AG10803 (cell line): Measurements from ENCODE around the gene NUDT22.
A peak's percentile ranks its signal among the peaks of the same experiment; 100 is the strongest.

ENCODE experiments used
- DNase-seq: peaks from one replicate; pipeline ENCODE4 v3.0.0; 2010; ENCODE audit warnings: low read depth
- H3K4me3 ChIP-seq: 2 replicates; pipeline ENCODE4 v1.5.1; 2011; ENCODE audit warnings: mild to moderate bottlenecking, low read length, control low read depth
- TF ChIP-seq, protein P1 (sequence below): conservative IDR thresholded peaks from 2 replicates; pipeline ENCODE4 v1.5.1; 2011; ENCODE audit warnings: mild to moderate bottlenecking, low read length, control low read depth, inconsistent platforms

Gene NUDT22

GRCh38 chr11:64239662-64240434, 13.8 kb downstream of the NUDT22 start:
- peak overlapping the region; percentile 79 for H3K4me3 ChIP-seq
- no peak for DNase-seq
- TF ChIP-seq, protein P1, sequence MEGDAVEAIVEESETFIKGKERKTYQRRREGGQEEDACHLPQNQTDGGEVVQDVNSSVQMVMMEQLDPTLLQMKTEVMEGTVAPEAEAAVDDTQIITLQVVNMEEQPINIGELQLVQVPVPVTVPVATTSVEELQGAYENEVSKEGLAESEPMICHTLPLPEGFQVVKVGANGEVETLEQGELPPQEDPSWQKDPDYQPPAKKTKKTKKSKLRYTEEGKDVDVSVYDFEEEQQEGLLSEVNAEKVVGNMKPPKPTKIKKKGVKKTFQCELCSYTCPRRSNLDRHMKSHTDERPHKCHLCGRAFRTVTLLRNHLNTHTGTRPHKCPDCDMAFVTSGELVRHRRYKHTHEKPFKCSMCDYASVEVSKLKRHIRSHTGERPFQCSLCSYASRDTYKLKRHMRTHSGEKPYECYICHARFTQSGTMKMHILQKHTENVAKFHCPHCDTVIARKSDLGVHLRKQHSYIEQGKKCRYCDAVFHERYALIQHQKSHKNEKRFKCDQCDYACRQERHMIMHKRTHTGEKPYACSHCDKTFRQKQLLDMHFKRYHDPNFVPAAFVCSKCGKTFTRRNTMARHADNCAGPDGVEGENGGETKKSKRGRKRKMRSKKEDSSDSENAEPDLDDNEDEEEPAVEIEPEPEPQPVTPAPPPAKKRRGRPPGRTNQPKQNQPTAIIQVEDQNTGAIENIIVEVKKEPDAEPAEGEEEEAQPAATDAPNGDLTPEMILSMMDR: no peak

- TF ChIP-seq, protein P1: no peak
- peak; percentile 96 for DNase-seq
- peak within 1 kb of the TSS; percentile 82 for H3K4me3 ChIP-seq
These were observed 14.6 kb downstream of the NUDT22 start, which contains the start of gene FKBP2 for GRCh38 chr11:64240435-64241240. TSS of gene FKBP2 (plus strand) at chr11:64241095. CDS start at chr11:64242388, 1,293 bp downstream.

DNA sequence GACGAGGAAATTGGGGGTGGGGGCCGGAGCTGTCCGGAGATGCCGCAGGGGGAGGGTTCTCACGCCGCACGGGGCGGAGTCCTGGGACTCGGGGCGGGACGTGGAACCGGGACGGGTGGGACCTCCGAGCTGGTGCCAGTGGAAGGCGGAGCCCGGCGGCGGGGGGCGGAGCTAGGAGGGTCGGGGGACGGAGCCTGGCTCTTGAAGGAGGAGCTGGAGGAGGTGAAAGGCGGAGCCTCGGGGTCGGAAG, 15.1 kb downstream of the NUDT22 start:
- TF ChIP-seq, protein P1: no peak
- DNase-seq: peak; percentile 99
- peak overlapping the region; percentile 74 for H3K4me3 ChIP-seq

GRCh38 chr11:64241491-64242374, 15.7 kb downstream of the NUDT22 start:
- peak overlapping the region; percentile 82 for H3K4me3 ChIP-seq
- TF ChIP-seq, protein P1: no peak
- DNase-seq: no peak

- DNase-seq: no peak
- TF ChIP-seq, protein P1: no peak
- H3K4me3 ChIP-seq: peak overlapping the region; percentile 17; the same call in 1 of the 2 replicates
These were observed 17.3 kb downstream of the NUDT22 start for GRCh38 chr11:64243236-64243854.

DNA sequence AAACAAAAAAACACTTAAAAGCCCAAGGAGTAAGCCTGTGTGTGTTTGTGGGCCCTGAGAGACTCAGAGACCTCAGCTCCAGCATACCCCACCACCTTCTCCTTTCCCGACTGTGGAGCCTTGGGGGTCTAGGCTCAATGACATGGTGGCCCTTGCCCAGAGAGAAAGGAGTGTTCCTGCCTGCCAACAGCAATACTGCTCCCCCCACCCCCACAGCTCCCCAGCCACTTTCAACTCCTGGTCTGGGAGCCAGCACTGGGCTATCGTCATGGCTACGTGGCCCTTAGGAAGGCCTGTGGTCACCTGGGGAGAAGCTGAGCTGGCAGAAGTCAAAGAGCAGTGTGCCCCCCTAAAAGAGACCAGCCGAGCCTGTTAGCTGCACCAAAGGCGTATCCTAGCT, 18.0 kb downstream of the NUDT22 start:
- no peak overlapping the region for H3K4me3 ChIP-seq
- DNase-seq: no peak
- TF ChIP-seq, protein P1: no peak
